Motor neuron (in vitro differentiated cells): ENCODE results near the gene CPB1. TPM values are rescaled to one million over a fixed set of nuclear protein-coding genes. Genes with fewer than 3 reads are reported as not detected.

Source experiments
- ATAC-seq, 8 experiments: fragments of 200-7000 bp; cut with Tn5 transposase; replicated peaks in 6 of 8; 2 replicates each; pipeline ENCODE4 v1.8.0; 2021; ENCODE audit warnings: mild to moderate bottlenecking in 8 of 8, moderate library complexity in 8 of 8
- H3K27ac ChIP-seq, 2 donors: fragments of 250-450 bp; sonication (Bioruptor Pico); 2 replicates each; pipeline ENCODE4 v1.9.0; 2021; ENCODE audit warnings: antibody characterized with exemption in 2 of 2, mild to moderate bottlenecking in 2 of 2, moderate library complexity in 1 of 2
- H3K4me1 ChIP-seq, 2 donors: fragments of 250-450 bp; sonication (Bioruptor Pico); replicated peaks in 1 of 2; 2 replicates each; pipeline ENCODE4 v1.6.1; 2021; ENCODE audit warnings: antibody characterized with exemption in 2 of 2, mild to moderate bottlenecking in 2 of 2, moderate library complexity in 1 of 2
- H3K4me3 ChIP-seq, 5 donors: fragments of 250-450 bp; sonication (Bioruptor Pico); 2 replicates each; pipeline ENCODE4 v1.9.0; 2021; ENCODE audit warnings: antibody characterized with exemption in 5 of 5, mild to moderate bottlenecking in 5 of 5, moderate library complexity in 4 of 5
- WGBS, 10 experiments: fragments of 450-650 bp; shearing (Covaris generic); methylation state at CpG; one replicate each; pipeline ENCODE4 v1.0.0; 2022; 5-methylcytosine and 5-hydroxymethylcytosine counted together
- in situ Hi-C, 9 experiments: fragments of 400-800 bp; cut with MboI; loops; one replicate each; pipeline ENCODE4 v1.15.0; 2021; ENCODE audit warnings: low sequenced_read_pairs in 9 of 9, low pct_unique_long_range_greater_than_20kb in 2 of 9; ENCODE audit not compliant: unreplicated experiment in 9 of 9
- total RNA-seq, 8 experiments: library from RNA; unstranded; fragments of 300-600 nt; gene quantifications; 2 replicates each; pipeline versions ENCODE4 v1.2.3 to v1.2.4, GENCODE V29; 2022

CPB1 gene
- total RNA-seq, 8 experiments from 2014 or later: 0.11 to 8.5 (median 0.84) TPM; not detected in 3

DNA sequence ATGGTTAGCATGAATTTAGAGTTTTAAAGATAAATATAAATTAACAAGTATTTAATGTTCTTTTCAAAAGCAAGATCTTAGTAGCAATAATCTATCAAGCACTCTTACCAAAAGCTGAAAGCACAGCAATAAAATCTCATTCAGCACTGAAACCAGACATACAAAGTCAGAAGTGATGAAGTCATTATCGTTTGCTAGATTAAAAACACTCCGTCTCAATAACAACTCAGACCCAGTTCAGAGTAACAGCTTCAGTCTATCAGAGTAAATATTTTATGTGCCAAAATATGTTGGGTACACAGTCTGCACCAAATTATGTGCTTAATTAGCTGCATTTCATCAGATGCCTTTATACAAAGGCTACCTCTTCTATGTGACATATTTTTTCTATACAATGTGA lies 79.1 kb downstream of the CPB1 start:
- 13 to 100% (median 62%) methylated on average over 1 to 2 of the region's 2 CpGs; no CpG with 5 or more reads in 2 of the 10 experiments for WGBS, 10 experiments
- peak in 1 of 8 experiments; percentile 22 for ATAC-seq
- Histone ChIP-seq H3K4me1 (peaks cover 0 to 15% of the 10 kb centered on the region in 2 donors), H3K4me3 (no peak overlapping the region), H3K27ac (no peak overlapping the region)
- in situ Hi-C loops: no loop called here

Other genes with a start within 250 kb of the CPB1 start
- gene AGTR1, start 129.9 kb upstream of the CPB1 start, total RNA-seq: 10 to 100 TPM in 1 of 8 experiments, 1 to 10 TPM in 1, under 1 TPM in 6; 0.11 to 30.1 (median 0.59) TPM
- gene CPA3, start 37.5 kb downstream of the CPB1 start, total RNA-seq: not detected
- gene GYG1, start 163.7 kb downstream of the CPB1 start, total RNA-seq: 10 to 100 TPM; 14.0 to 40.3 (median 23.5) TPM